GM12874 (cell line): ENCODE results near the gene ADGRF4.

ENCODE experiments used
- CTCF ChIP-seq: IDR thresholded peaks from 2 replicates; pipeline ENCODE4 v1.5.1; 2011; ENCODE audit warnings: low read depth, mild to moderate bottlenecking, control low read depth, low read length, moderate library complexity; ENCODE audit not compliant: insufficient read depth

The ADGRF4 gene

DNA sequence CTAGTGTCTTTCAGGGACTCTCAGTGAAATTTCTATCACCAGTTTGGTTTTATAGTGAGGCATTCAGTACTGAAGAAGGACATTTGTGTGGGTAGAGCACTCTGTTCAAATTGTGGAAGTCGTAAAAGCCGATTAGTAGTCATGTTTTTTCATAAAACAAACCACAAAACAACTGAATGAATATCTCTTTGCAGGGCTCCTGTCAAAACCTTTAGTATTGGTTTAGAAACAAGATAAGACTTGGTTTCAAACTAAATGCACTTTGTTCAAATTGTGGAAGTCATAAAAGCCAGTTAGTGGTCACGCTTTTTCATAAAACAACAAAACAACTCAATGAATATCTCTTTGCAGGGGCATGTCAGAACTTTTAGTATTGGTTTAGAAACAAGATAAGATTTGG, 23.8 kb downstream of the ADGRF4 start:
- TF ChIP-seq CTCF = no peak

DNA sequence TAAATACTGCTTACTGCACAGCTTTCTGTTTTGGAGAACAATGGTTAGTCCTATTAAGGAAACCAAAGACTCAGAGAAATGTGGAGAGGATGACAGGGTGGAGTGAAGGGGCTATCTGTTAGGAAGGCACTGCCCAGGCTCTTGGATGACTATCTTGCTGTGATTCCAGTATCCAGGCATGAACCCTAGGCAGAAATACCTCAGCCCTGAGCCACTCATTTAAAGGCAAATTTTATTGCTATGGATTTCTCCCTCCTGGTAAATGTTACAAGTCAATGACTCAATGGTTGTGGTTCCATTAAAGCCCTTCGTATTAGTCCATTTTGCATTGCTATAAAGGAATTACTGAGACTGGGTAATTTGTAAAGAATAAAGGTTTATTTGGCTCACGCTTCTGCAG, 25.9 kb downstream of the ADGRF4 start:
- no peak for TF ChIP-seq CTCF

- no peak for TF ChIP-seq CTCF
These were observed 29.0 kb downstream of the ADGRF4 start for GRCh38 chr6:47727391-47727790.

DNA sequence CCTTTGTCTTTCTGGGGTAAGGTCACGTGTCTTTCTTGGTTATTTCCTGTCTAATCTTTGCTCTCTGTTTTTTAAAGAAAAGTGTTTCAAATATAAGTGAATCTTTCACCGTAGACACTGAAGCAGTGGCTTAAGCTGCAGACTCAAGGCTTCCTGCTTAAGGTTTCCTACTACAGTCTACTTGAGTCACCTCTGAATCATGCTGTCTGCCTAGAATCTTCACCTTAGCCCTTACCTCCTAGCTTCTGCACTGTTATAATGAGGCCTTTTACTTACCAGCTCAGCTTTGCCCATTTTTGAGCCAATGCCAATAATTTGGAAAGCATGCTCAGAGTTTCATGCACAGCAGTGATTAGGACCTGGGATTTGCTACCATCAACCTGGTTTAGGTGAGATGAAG, 30.6 kb downstream of the ADGRF4 start:
- no peak for TF ChIP-seq CTCF

GRCh38 chr6:47729457-47729856, 31.1 kb downstream of the ADGRF4 start:
- no peak for TF ChIP-seq CTCF

- 0 out of 2 replicates have a peak, but pooled peaks have one; percentile 9 for TF ChIP-seq CTCF
These were observed 35.6 kb downstream of the ADGRF4 start for GRCh38 chr6:47733879-47734558.

GRCh38 chr6:47734831-47735481, 36.6 kb downstream of the ADGRF4 start:
- TF ChIP-seq CTCF = no peak
